Erythroblast (primary cell): Measurements from ENCODE around the gene EXOC3.

Source experiments
- GATA1 ChIP-seq: IDR thresholded peaks from 2 replicates; pipeline ENCODE4 v1.6.1; 2011; ENCODE audit warnings: low read depth, mild to moderate bottlenecking, control low read depth, low read length, moderate library complexity
- POLR2A ChIP-seq: IDR thresholded peaks from 2 replicates; pipeline ENCODE4 v1.6.1; 2011; ENCODE audit warnings: mild to moderate bottlenecking, low read length

GRCh38 chr5:476814-477175 lies 33.8 kb downstream of the EXOC3 start:
- TF ChIP-seq POLR2A (no peak), GATA1 (no peak)
